GM21717 (cell line): ENCODE measurements around the gene ELMO1.

Experiments used
- ATAC-seq: cut with Tn5 transposase; IDR thresholded peaks from one replicate; pipeline ENCODE4 v1.9.1; 2021; ENCODE audit warnings: mild to moderate bottlenecking, moderate library complexity; ENCODE audit not compliant: unreplicated experiment

ELMO1 gene

DNA sequence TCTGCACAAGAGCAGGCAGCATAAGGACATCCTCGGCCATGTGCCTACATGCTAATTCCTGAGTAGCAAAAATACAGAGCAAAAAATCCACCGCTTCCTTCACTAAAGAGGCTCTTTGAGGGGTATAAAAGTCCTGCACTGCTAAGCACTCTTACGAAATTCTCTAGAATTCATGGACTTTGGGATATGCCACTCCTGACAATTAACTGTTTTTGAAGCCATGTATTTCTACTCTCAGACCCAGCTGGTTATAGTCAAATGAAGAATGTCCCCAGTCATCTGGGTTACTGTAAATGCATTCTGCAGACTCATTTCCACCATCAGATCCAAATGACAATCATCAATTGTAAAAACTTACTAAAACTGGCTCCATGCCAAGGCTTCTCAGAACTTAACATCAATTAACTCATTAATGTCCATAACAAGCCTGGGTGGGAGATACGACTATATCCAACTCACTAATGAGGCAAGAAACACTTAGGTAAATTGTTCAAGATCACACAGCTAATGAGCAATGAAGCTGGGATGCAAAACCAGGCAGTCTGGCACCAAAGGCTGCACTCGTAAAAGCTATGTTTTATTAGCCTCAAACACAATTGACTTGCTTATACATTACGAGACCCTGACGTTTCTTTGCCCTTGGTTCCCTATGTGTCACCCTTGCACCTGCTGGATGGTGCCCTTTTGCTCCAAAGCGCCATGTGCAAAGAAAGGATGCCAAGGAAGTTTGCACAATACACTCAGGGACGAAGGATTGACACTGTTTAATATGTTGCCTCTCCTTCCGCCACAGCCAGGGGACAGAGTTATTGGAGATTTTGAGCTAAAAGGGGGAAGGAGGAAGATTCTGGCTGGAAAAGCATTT is 250.4 kb downstream of the ELMO1 start:
- no peak for ATAC-seq

GRCh38 chr7:37197108-37197507 is 251.6 kb downstream of the ELMO1 start:
- ATAC-seq, result no peak

DNA sequence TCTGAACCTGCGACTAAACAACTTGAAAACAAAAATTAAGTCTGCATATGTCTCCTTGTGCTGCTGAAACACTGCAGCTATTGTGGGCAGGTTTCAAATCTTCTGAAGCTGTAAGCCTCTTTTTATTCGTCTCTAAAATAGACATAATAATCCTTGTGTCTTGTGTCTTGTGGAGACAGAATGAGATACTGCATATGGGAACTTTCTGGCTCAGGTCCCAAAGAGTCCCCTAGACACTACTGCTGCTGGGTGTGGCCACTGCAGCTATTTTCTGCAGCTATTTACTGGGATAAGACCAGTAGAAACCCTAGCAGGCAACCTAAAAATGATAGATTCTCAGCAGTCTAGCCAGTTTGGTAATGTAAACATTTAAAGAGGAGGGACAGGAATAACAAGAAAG is 252.0 kb downstream of the ELMO1 start:
- no peak for ATAC-seq

DNA sequence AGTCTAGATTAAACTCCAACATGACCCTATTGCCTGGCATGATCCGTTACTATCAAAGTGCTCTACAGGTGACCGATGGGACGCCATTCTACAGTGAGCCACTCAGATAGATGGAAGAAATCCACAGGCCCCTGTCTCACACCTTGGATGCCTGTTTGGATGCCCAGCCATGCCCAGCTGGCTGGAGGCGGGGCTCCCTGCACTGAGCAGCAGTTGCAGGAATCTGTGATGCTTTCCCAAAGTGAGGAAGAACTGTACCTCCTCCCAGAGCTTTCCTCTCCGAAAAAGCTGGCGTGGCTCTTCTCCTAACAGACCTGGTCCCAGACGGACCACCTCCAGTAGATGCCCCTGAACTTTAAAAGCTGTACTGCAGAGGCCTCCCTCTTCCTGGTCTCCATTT is 253.3 kb downstream of the ELMO1 start:
- ATAC-seq, result no peak

GRCh38 chr7:37194943-37195342 is 253.7 kb downstream of the ELMO1 start:
- no peak for ATAC-seq

DNA sequence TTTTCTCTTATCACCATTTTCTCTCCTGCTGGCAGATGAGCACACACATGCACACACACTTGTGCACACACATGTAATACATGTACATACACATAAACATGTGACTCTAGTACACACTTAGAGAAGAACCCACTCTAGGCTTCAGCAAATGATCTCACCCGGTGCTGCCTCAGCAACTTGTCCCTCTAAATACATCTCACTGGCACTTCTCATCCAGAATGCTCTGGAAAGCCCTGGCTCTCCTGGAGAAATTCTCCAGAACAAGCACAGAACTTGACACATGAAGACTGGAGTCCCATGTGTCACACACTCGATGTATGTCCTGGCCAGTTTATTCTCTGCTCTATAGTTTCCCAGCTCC is 254.9 kb downstream of the ELMO1 start:
- no peak for ATAC-seq

GRCh38 chr7:37193087-37193774 is 255.4 kb downstream of the ELMO1 start:
- no peak for ATAC-seq

DNA sequence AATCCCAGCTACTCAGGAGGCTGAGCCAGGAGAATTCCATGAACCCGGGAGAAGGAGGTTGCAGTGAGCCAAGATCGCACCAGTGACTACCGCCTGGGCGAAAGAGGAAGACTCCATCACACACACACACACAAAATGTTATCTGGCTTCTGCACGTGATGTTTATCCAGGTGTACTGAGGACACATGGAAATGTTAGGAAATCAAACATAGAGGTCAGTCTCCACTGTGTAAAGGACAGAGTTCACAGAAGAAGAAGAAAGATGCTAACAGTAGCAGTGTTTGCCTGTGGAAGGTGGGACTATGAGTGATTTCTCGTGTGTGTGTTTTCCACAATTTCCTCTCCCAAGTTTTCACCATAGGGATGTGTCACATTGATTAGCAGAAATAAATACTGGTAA is 256.9 kb downstream of the ELMO1 start:
- ATAC-seq, result no peak

DNA sequence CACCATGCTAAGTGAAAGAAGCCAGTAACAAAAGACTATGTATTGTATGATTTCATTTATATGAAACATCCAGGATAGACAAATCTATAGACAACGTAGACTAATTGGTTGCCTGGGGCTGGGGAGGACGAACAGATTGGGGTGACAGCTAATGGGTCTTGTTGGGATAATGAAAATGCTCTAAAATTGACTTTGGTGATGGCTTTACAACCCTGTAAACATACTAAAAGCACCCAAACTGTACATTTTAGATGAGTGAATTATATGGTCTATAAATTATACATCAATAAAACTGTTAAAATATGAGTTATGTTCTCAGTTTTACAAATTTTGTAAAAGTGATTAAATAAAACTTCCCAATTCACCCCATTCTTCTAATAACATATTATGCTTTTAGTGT is 261.5 kb downstream of the ELMO1 start:
- ATAC-seq, result no peak

DNA sequence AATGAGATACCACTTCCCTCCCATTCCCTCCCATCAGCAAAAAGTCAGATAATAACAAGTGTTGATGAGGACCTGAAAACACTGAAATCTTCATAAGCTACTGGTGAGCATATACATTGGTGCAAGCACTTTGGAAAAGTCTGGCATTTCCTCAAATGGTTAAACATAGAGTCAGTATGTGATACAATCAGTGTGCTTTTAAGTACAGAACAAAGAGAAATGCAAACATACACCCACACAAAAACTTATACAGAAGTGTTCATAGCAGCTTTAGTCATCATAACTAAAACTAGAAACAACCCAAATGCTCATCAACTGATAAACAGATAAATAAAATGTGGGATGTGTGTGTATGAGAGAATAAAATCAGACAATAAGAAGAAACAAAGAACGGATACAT is 261.9 kb downstream of the ELMO1 start:
- ATAC-seq, result no peak

GRCh38 chr7:37181550-37181932 is 267.1 kb downstream of the ELMO1 start:
- ATAC-seq, result no peak

- ATAC-seq, result no peak
Measured at GRCh38 chr7:37180828-37181549, 267.7 kb downstream of the ELMO1 start.

GRCh38 chr7:37176079-37176478 is 272.6 kb downstream of the ELMO1 start:
- ATAC-seq, result no peak

DNA sequence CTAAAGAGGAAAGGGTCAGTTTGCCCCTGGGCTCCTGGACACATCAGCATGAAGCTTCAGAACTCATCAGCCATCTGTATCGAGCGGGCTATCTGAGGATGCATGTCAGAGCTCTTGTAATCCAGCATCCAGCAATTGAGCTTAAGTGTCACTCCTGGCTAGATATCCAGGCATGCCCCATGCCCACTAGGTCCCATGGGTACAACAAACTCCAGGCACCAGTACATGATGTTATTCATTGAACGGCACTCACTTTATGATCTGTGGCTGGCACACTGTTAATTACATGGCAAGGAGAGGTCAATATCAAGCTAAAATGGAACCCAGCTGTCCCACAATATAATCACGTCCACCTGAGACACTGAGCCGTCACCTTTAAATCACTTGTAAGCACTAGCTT is 274.2 kb downstream of the ELMO1 start:
- no peak for ATAC-seq

- ATAC-seq, result no peak
Measured at GRCh38 chr7:37173670-37174069, 275.0 kb downstream of the ELMO1 start.

DNA sequence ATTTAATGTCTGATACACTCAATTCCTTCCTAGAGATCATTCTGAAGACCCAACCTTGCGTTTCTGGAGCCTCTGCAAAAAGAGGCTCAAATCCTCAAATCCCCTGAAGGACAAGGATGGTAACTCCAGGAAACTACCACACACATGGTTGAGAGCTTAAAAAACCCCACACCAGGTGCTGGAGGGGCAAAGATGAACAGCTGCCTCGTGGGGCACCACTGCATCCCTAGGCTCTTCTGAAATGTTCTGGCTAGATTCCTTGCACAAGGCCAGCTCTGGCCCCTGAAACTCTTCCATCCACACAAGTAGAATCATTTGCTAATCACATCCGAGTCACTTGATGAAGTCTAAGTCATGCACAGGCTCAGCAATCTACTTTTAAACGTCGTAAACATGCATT is 286.6 kb downstream of the ELMO1 start:
- ATAC-seq, result no peak

GRCh38 chr7:37160656-37161055 is 288.0 kb downstream of the ELMO1 start:
- ATAC-seq, result no peak

- no peak for ATAC-seq
Measured at GRCh38 chr7:37153376-37153775, 295.3 kb downstream of the ELMO1 start.

- ATAC-seq, result no peak
Measured at GRCh38 chr7:37151741-37152413, 296.8 kb downstream of the ELMO1 start.

DNA sequence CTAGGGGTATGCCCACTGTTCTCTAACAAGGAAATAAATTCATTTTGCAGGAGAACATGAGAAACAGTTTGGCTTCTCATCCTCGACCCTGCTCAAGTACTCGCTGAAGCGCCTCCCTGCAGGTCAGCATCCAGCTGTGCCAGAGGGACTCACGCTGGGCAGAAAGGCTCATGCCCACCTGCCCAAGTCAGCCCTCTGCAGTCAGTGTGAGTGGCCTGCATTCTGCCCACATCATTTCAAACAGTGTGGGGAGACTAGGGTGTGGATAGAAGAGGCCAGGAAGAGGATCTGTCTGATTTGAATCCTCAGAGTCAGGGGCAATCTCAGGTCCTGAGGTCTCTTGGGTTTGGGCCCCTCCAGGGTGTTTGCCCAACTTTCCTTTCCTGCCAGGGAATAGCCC is 297.8 kb downstream of the ELMO1 start:
- no peak for ATAC-seq

GRCh38 chr7:37150180-37150579 is 298.5 kb downstream of the ELMO1 start:
- ATAC-seq, result no peak
